Sigmoid colon (tissue), 7 donors: ENCODE data around the gene PRR20G. TPM values are rescaled to one million over a fixed set of nuclear protein-coding genes. Genes with fewer than 3 reads are reported as not detected.

Experiments
- DNase-seq: peaks from one replicate; pipeline ENCODE4 v3.0.0-alpha.2; 2019
- H3K27ac ChIP-seq, 4 donors: fragments of 200-600 bp; sonication (generic); one replicate each; pipeline ENCODE4 v1.5.1; 2016 to 2019; ENCODE audit warnings: mild to moderate bottlenecking in 1 of 4
- H3K27me3 ChIP-seq, 3 donors: fragments of 200-600 bp; sonication (generic); one replicate each; pipeline ENCODE4 v1.5.1; 2019; ENCODE audit warnings: mild to moderate bottlenecking in 1 of 3
- H3K36me3 ChIP-seq, 4 donors: fragments of 200-600 bp; sonication (generic); one replicate each; pipeline ENCODE4 v1.5.1; 2016 to 2019
- H3K4me1 ChIP-seq, 4 donors: fragments of 200-600 bp; sonication (generic); one replicate each; pipeline ENCODE4 v1.5.1; 2017 to 2019
- H3K4me3 ChIP-seq, 4 donors: fragments of 200-600 bp; sonication (generic); one replicate each; pipeline ENCODE4 v1.5.1; 2017 to 2019; ENCODE audit warnings: mild to moderate bottlenecking in 2 of 4, moderate library complexity in 1 of 4
- H3K9me3 ChIP-seq, 4 donors: fragments of 200-600 bp in 3 of 4; sonication (generic) in 3 of 4; one replicate each; pipeline versions ENCODE4 v1.5.1 to v1.6.1; 2013 to 2019
- EP300 ChIP-seq, 4 donors: sonication (generic); formaldehyde crosslinking; IDR thresholded peaks; one replicate each; pipeline ENCODE4 v1.6.1; 2017; ENCODE audit warnings: antibody characterized with exemption in 4 of 4
- POLR2A ChIP-seq, 2 donors: fragments of 450-650 bp; IDR thresholded peaks; one replicate each; pipeline ENCODE4 v1.6.1; 2016; ENCODE audit warnings: antibody characterized with exemption in 2 of 2, mild to moderate bottlenecking in 2 of 2, moderate library complexity in 2 of 2
- POLR2AphosphoS5 ChIP-seq, 4 donors: sonication (generic); formaldehyde crosslinking; IDR thresholded peaks; one replicate each; pipeline ENCODE4 v1.6.1; 2017; ENCODE audit warnings: antibody characterized with exemption in 4 of 4
- WGBS, 2 donors: extraction: QIAGEN DNeasy Blood & Tissue Kit; methylation state at CpG; one replicate each; pipeline ENCODE4 v1.1.7; 2013; 5-methylcytosine and 5-hydroxymethylcytosine counted together
- intact Hi-C: fragments of 100-400 bp; cut with DNase I; formaldehyde crosslinking; loops from one replicate; pipeline ENCODE4 v1.15.1; 2023
- polyA plus RNA-seq, 3 donors: library from polyadenylated mRNA; stranded (reverse); fragments of 200-250 nt; gene quantifications; one replicate each; pipeline ENCODE4 v1.2.3, GENCODE V29; 2013
- total RNA-seq, 4 donors: library from RNA; depleted of rRNA; stranded (reverse); fragments of >200 nt; gene quantifications; one replicate each; pipeline ENCODE4 v1.1.0, GENCODE V29; 2016
- TF ChIP-seq, protein P1 (sequence below), 4 experiments: fragments of 450-650 bp in 3 of 4; fragments of 200-600 bp in 1 of 4; IDR thresholded peaks; one replicate each; pipeline ENCODE4 v1.5.1; 2016 to 2019; ENCODE audit warnings: antibody characterized with exemption in 4 of 4, mild to moderate bottlenecking in 3 of 4, moderate library complexity in 2 of 4
- donor health status: healthy with polysubstance abuse.
- donor health status: Bipolar disorder and iron deficiency.
- donor health status: healthy.

The PRR20G gene
- total and polyA plus RNA-seq, 7 donors, result not detected

DNA sequence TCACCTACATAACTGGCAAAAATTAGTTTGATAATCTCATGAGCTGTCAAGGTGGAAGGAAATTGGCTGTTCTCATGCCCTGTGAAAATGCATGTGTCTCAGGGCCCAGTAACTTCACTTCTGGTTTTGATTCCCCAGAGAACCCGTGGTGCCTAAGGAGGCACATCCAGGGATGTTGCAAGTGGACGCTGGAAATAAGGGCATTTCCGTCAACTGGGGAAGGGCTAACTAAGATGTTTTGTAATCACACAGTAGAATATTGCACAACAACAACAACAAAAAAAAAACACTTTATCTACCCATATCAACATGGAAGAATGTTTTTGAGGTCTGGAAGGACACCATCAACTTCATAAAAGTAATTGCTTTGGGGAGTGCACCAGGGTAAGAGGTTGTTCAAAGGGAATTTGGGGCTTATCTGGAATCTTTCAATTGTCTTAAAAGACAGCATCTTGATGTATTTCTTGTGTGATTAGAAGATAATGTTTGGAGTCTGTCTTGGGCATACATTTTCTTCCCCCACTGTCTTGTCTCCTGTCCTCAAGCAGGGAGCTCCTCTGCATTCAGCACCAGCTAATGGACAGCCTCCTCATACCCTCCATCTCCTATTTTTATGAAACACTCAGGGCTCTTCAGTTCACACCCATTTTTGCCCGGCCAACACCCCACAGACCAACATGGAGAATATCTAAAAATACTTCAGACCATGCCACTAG is 37.2 kb upstream of the PRR20G start:
- Histone ChIP-seq H3K36me3 (no peaks in the 10 kb centered on the region), H3K9me3 (peaks cover 0 to 4% (median under 1%) of the 10 kb centered on the region in 4 donors), H3K27ac (no peak overlapping the region), H3K27me3 (no peaks in the 10 kb centered on the region), H3K4me3 (no peak overlapping the region), H3K4me1 (no peaks in the 10 kb centered on the region)
- WGBS, 2 donors, result 74% methylated on average over 4 of the region's 4 CpGs
- no peak for TF ChIP-seq POLR2A (IDR thresholded peaks at IDR 0.05)
- TF ChIP-seq, protein P1, sequence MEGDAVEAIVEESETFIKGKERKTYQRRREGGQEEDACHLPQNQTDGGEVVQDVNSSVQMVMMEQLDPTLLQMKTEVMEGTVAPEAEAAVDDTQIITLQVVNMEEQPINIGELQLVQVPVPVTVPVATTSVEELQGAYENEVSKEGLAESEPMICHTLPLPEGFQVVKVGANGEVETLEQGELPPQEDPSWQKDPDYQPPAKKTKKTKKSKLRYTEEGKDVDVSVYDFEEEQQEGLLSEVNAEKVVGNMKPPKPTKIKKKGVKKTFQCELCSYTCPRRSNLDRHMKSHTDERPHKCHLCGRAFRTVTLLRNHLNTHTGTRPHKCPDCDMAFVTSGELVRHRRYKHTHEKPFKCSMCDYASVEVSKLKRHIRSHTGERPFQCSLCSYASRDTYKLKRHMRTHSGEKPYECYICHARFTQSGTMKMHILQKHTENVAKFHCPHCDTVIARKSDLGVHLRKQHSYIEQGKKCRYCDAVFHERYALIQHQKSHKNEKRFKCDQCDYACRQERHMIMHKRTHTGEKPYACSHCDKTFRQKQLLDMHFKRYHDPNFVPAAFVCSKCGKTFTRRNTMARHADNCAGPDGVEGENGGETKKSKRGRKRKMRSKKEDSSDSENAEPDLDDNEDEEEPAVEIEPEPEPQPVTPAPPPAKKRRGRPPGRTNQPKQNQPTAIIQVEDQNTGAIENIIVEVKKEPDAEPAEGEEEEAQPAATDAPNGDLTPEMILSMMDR (IDR thresholded peaks at IDR 0.05), result no peak
- no peak for TF ChIP-seq EP300 (IDR thresholded peaks at IDR 0.05)
- no peak for TF ChIP-seq POLR2AphosphoS5 (IDR thresholded peaks at IDR 0.05)
- DNase-seq, result no peak
- intact Hi-C loops, result no loop called here

DNA sequence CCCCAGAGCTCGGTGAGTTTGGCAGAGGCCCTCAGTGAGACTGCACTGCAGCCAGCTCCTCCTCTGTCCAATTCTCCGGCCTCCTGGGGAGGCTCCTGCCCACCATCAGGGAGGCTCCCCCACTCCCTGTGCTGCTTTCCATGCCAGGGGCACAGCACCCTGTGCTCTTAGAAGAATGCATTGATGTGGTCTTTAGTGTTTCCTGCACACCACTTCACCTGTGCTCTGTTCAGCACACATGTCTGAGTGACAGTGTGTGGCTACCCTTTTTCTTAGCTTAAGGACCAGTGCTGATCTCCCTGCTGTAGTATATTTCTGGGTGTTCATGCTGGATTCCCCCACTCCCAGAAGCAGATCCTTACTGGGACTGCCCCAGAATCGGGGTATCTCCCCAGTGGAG is 36.2 kb upstream of the PRR20G start:
- no peaks in the 10 kb centered on the region for H3K9me3 ChIP-seq
- WGBS, 2 donors, result 73% methylated on average over 3 of the region's 3 CpGs
- no peaks in the 10 kb centered on the region for H3K4me1 ChIP-seq
- no peak overlapping the region for H3K4me3 ChIP-seq
- intact Hi-C loops, result no loop called here
- no peaks in the 10 kb centered on the region for H3K36me3 ChIP-seq
- TF ChIP-seq EP300 (IDR thresholded peaks at IDR 0.05) (no peak), POLR2A (IDR thresholded peaks at IDR 0.05) (no peak)
- no peaks in the 10 kb centered on the region for H3K27me3 ChIP-seq
- no peak overlapping the region for H3K27ac ChIP-seq
- no peak for DNase-seq

DNA sequence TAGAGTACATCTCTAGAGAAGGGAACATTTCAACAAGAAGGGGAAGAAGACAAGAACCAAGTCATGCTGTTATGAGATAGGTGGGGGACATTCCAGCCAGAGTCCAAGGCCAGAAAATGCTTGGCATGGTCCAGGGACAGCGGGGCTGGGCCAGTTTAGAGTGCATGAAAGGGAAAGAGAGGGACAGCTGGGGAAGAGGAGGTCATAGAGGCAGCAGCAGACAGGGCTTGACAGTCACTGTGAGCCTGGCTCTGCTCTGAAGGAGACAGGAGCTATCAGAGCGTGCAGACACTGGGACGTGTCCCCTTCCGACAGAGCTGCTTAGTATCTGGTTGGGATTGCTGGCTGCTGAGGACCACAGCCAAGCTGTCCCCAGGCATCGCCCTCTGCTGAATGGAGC is 35.7 kb upstream of the PRR20G start:
- H3K27me3 ChIP-seq, result no peaks in the 10 kb centered on the region
- H3K9me3 ChIP-seq, result no peaks in the 10 kb centered on the region
- H3K36me3 ChIP-seq, result no peaks in the 10 kb centered on the region
- no peak for DNase-seq
- no peak overlapping the region for H3K27ac ChIP-seq
- intact Hi-C loops, result no loop called here
- no peaks in the 10 kb centered on the region for H3K4me1 ChIP-seq
- TF ChIP-seq EP300 (IDR thresholded peaks at IDR 0.05) (no peak), POLR2AphosphoS5 (IDR thresholded peaks at IDR 0.05) (no peak), POLR2A (IDR thresholded peaks at IDR 0.05) (no peak)
- TF ChIP-seq, protein P1 (IDR thresholded peaks at IDR 0.05), result no peak
- no peak overlapping the region for H3K4me3 ChIP-seq
- 76 to 78% methylated on average over 5 of the region's 5 CpGs for WGBS, 2 donors

DNA sequence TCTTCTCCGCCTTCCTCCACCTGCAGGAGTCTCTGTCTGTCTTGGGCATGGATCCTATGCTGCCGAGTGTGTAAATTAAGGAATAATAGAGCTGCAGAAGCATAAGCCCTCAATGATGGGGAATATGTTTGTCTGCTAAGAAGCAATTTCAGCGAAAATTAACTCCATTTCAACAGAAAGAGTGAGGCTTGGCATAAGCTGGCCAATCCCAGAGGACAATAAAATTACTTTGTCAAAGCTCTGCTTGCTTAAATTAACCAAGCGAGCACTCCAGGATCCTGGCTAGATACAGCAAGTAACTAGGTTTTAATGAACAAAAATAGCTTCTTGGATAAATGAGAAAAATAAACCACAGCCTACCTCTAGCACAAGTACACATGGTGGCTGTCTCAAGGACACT is 33.5 kb upstream of the PRR20G start:
- Histone ChIP-seq H3K27ac (no peak overlapping the region), H3K4me1 (no peaks in the 10 kb centered on the region), H3K27me3 (no peaks in the 10 kb centered on the region), H3K4me3 (no peak overlapping the region), H3K36me3 (no peaks in the 10 kb centered on the region), H3K9me3 (no peaks in the 10 kb centered on the region)
- 79 to 80% methylated on average over 4 of the region's 4 CpGs for WGBS, 2 donors
- TF ChIP-seq POLR2A (IDR thresholded peaks at IDR 0.05), result no peak
- TF ChIP-seq POLR2AphosphoS5 (IDR thresholded peaks at IDR 0.05), result no peak
- TF ChIP-seq, protein P1 (IDR thresholded peaks at IDR 0.05), result no peak
- no peak for TF ChIP-seq EP300 (IDR thresholded peaks at IDR 0.05)
- DNase-seq, result no peak
- intact Hi-C loops, result no loop called here

DNA sequence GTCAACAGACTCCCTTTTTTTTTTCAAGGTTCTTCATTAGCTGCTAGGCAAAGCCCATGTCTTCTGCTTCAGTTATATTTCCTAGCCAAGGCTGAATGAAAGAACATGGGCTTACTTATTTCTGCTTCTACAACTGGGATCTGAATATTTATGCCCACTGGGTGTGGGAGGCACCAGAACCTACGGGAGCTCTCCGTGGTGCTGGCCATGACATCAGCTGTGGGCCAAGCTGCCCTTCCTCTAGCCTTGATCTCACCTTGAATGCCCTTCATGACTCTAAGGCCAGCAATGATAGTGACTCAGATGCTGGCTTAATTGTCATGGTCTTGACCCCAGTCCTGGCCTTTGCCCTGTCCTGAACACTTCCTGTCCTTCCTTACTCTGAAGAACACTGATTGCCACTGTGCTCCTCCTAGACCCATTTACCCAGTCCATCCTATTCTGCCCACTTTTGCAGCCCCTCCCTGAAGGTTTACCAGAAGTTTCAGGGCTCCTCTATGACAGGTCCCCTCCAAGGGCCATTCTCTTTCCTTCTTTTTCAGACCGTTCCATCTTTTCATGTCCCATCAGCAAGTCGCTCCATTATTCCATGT is 32.8 kb upstream of the PRR20G start:
- Histone ChIP-seq H3K4me1 (no peaks in the 10 kb centered on the region), H3K27ac (no peak overlapping the region), H3K4me3 (no peak overlapping the region), H3K9me3 (no peaks in the 10 kb centered on the region), H3K27me3 (no peaks in the 10 kb centered on the region), H3K36me3 (no peaks in the 10 kb centered on the region)
- TF ChIP-seq POLR2AphosphoS5 (IDR thresholded peaks at IDR 0.05), result no peak
- TF ChIP-seq, protein P1 (IDR thresholded peaks at IDR 0.05), result no peak
- DNase-seq, result no peak
- 66 to 71% methylated on average over 4 of the region's 4 CpGs for WGBS, 2 donors
- intact Hi-C loops, result no loop called here
